Measurements from ENCODE around the gene P2RY2. TPM values are rescaled to one million over a fixed set of nuclear protein-coding genes. Genes with fewer than 3 reads are reported as not detected.
"Not testable (repeated sequence)": the region's sequence is repeated elsewhere in the genome, so short reads cannot be mapped to it uniquely, and the experiment has no call there.

The P2RY2 gene
- polyA plus RNA-seq, 1 experiment: not detected

- CTCF ChIA-PET: interaction anchor here (0.5 to 2.2 kb wide), 3 partner anchors 17 to 193 kb away, joined by 3 to 12 read pairs (median 3); no protein-coding TSS in a partner anchor
- Histone ChIP-seq H3K27ac (ENCODE audit: low read depth, low read length) (no peak within 1 kb of the TSS), H3K9me3 (ENCODE audit: control insufficient read depth, insufficient read depth, low read length) (no peaks in the 10 kb centered on the region), H3K4me3 (ENCODE audit: low read depth, low read length) (no peak within 1 kb of the TSS), H3K27me3 (ENCODE audit: control insufficient read depth, insufficient read depth, low read length) (peaks cover 30% of the 10 kb centered on the region)
- no peak for TF ChIP-seq CTCF (IDR thresholded peaks at IDR 0.05; ENCODE audit: low read depth, low read length)
- DNase-seq (ENCODE audit: low read depth, low spot score): no peak
- POLR2A ChIA-PET: no interaction called here
Measured at GRCh38 chr11:73271936-73272679, 54.0 kb downstream of the P2RY2 start, which contains the start of gene P2RY6. TSS of gene P2RY6 (plus strand) at chr11:73272338. CDS start at chr11:73296519, 24,181 bp downstream.

GRCh38 chr11:73272680-73273038 lies 54.6 kb downstream of the P2RY2 start:
- Histone ChIP-seq H3K9me3 (ENCODE audit: control insufficient read depth, insufficient read depth, low read length) (no peaks in the 10 kb centered on the region), H3K27ac (ENCODE audit: low read depth, low read length) (no peak overlapping the region), H3K4me3 (ENCODE audit: low read depth, low read length) (no peak overlapping the region), H3K27me3 (ENCODE audit: control insufficient read depth, insufficient read depth, low read length) (peaks cover 30% of the 10 kb centered on the region)
- POLR2A ChIA-PET: no interaction called here
- TF ChIP-seq CTCF (IDR thresholded peaks at IDR 0.05; ENCODE audit: low read depth, low read length): no peak
- CTCF ChIA-PET: interaction anchor here (0.5 to 2.2 kb wide), 3 partner anchors 17 to 193 kb away, joined by 3 to 12 read pairs (median 3); no protein-coding TSS in a partner anchor
- no peak for DNase-seq (ENCODE audit: low read depth, low spot score)

- Histone ChIP-seq H3K27me3 (ENCODE audit: control insufficient read depth, insufficient read depth, low read length) (peaks cover 26% of the 10 kb centered on the region), H3K4me3 (ENCODE audit: low read depth, low read length) (no peak overlapping the region), H3K9me3 (ENCODE audit: control insufficient read depth, insufficient read depth, low read length) (no peaks in the 10 kb centered on the region), H3K27ac (ENCODE audit: low read depth, low read length) (no peak overlapping the region)
- no peak for TF ChIP-seq CTCF (IDR thresholded peaks at IDR 0.05; ENCODE audit: low read depth, low read length)
- POLR2A ChIA-PET: no interaction called here
- DNase-seq (ENCODE audit: low read depth, low spot score): no peak
- CTCF ChIA-PET: interaction anchor here (1.1 to 2.2 kb wide), 4 partner anchors 16 to 78 kb away, joined by 3 to 13 read pairs (median 8); no protein-coding TSS in a partner anchor
Measured at GRCh38 chr11:73273222-73273895, 55.3 kb downstream of the P2RY2 start.

GRCh38 chr11:73274191-73274590 lies 56.1 kb downstream of the P2RY2 start:
- DNase-seq (ENCODE audit: low read depth, low spot score); H3K4me3 ChIP-seq (ENCODE audit: low read depth, low read length); H3K9me3 ChIP-seq (ENCODE audit: control insufficient read depth, insufficient read depth, low read length); H3K27ac ChIP-seq (ENCODE audit: low read depth, low read length): not testable (repeated sequence)
- peaks cover 25% of the 10 kb centered on the region for H3K27me3 ChIP-seq (ENCODE audit: control insufficient read depth, insufficient read depth, low read length)
- POLR2A ChIA-PET: interaction anchor here (0.6 to 0.7 kb wide), 2 partner anchors 21 to 49 kb away, joined by 3 to 4 read pairs; no protein-coding TSS in a partner anchor
- CTCF ChIA-PET: interaction anchor here (0.6 to 1.7 kb wide), 7 partner anchors 15 to 443 kb away, joined by 3 to 13 read pairs (median 4); no protein-coding TSS in a partner anchor

- ChIA-PET POLR2A (interaction anchor here (0.6 kb wide), 1 partner anchor 20 kb away, joined by 4 read pairs; no protein-coding TSS in a partner anchor), CTCF (interaction anchor here (0.6 to 1.7 kb wide), 6 partner anchors 14 to 444 kb away, joined by 3 to 13 read pairs (median 4); no protein-coding TSS in a partner anchor)
- Histone ChIP-seq H3K9me3 (ENCODE audit: control insufficient read depth, insufficient read depth, low read length) (no peaks in the 10 kb centered on the region), H3K4me3 (ENCODE audit: low read depth, low read length) (no peak overlapping the region), H3K27me3 (ENCODE audit: control insufficient read depth, insufficient read depth, low read length) (peaks cover 27% of the 10 kb centered on the region), H3K27ac (ENCODE audit: low read depth, low read length) (no peak overlapping the region)
- TF ChIP-seq CTCF (IDR thresholded peaks at IDR 0.05; ENCODE audit: low read depth, low read length): no peak
- no peak for DNase-seq (ENCODE audit: low read depth, low spot score)
Measured at GRCh38 chr11:73274722-73275380, 56.8 kb downstream of the P2RY2 start.
